ENCODE measurements around the gene CMTM3.

CMTM3 gene

DNA sequence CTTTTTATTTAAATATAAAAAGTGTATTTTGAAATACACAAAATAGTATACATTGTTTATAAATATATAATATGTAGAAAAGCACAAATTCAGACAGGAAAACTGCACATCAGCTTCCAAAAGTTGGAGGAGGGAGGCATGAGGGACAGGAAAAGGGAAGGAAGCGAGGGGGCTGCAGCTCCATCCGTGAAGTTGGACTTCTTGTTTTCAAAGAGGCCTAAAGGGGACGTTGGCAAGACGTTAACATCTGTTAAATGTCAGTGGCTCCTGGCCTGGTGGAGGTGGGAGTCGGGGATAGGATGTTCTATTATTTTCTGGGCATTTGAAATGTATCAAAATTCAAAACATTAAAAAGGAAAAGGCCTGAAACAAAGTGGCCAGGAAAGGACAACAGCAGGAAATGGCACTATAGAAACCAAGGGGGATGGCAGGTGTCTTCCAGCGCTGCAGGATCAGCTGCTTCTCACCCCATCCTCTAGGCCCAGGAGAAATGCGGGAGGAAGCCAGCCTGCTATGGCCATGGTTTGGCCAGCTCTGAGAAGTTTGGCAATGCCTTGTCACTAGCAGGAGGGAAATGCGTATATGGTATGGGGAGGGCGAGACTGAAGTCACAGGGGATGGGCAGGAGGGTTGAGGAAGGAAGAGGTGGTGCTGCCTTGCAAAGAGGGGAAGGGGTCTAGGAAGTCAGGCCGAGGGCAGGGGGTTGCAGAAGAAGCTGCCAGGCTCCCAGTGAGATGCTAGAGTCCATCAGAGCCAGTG is 18.8 kb upstream of the CMTM3 start:
- H3K4me3 ChIP-seq (ENCODE audit: low read depth, low read length) = no peak overlapping the region
- TF ChIP-seq, protein P1, sequence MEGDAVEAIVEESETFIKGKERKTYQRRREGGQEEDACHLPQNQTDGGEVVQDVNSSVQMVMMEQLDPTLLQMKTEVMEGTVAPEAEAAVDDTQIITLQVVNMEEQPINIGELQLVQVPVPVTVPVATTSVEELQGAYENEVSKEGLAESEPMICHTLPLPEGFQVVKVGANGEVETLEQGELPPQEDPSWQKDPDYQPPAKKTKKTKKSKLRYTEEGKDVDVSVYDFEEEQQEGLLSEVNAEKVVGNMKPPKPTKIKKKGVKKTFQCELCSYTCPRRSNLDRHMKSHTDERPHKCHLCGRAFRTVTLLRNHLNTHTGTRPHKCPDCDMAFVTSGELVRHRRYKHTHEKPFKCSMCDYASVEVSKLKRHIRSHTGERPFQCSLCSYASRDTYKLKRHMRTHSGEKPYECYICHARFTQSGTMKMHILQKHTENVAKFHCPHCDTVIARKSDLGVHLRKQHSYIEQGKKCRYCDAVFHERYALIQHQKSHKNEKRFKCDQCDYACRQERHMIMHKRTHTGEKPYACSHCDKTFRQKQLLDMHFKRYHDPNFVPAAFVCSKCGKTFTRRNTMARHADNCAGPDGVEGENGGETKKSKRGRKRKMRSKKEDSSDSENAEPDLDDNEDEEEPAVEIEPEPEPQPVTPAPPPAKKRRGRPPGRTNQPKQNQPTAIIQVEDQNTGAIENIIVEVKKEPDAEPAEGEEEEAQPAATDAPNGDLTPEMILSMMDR (IDR thresholded peaks at IDR 0.05; ENCODE audit: insufficient read depth, low read depth, low read length, missing control alignments) = no peak
- DNase-seq (ENCODE audit: low read depth) = no peak

DNA sequence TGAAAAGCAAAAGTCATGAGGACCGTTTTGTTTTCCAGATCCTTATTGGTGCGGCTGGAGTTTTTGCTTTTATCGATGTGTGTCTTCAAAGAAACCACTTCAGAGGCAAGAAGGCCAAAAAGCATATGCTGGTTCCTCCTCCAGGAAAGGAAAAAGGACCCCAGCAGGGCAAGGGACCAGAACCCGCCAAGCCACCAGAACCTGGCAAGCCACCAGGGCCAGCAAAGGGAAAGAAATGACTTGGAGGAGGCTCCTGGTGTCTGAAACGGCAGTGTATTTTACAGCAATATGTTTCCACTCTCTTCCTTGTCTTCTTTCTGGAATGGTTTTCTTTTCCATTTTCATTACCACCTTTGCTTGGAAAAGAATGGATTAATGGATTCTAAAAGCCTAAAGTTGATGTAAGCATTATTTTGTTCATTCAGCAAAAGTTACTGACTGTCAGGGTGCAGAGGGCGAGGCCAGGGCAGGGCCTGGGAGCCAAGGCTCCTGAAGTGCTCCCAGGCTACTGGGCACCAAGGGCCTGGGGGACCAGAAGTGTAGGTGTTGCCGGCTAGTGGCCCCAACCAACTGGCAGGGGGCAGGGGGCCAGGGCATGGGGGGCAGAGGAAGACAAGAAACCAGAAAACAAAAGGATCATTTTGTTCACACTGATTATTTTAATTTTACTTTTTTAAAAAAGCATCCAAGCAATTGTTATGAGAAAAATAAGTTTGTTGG is 16.5 kb upstream of the CMTM3 start:
- no peak for DNase-seq (ENCODE audit: low read depth)
- TF ChIP-seq, protein P1 (IDR thresholded peaks at IDR 0.05; ENCODE audit: insufficient read depth, low read depth, low read length, missing control alignments) = no peak
- H3K4me3 ChIP-seq (ENCODE audit: low read depth, low read length) = no peak overlapping the region

DNA sequence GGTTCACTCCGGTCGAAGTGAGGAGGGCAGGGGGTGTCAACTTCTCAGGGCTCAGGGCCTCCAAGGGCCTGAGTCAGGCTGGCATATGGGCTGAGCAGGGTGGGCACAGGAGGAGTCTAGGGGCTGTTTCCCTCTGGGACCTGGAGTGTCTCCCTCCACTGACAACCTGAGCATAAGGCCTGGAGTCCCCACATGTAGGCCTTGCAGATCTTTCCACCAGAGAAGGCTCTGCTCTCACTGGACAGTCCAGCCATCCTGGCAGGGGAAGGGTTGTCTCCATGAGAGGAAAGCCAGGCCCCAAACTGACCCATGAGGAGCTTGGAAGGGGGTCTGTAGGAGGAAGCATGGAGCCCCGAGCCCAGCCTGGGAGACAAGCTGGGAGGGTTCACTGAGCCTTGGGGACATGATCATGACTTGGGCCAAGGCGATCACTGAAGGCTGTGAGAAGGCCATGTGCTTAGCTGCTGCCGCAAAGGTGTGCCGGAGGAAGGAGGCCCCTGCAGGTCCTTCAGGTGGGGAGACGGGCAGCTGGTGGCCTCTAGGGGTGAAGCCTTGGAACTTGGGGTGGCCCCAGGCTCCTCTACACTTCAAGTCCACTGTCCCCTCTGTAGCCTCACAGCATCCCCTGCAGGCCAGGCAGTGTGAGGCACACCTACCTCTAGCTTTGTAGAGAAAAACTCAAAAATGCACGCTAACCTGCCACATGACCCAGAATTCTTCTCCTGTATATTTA is 15.4 kb upstream of the CMTM3 start:
- peak; percentile 73 for DNase-seq (ENCODE audit: low read depth)
- H3K4me3 ChIP-seq (ENCODE audit: low read depth, low read length) = no peak overlapping the region
- TF ChIP-seq, protein P1 (IDR thresholded peaks at IDR 0.05; ENCODE audit: insufficient read depth, low read depth, low read length, missing control alignments) = peak; percentile 77

DNA sequence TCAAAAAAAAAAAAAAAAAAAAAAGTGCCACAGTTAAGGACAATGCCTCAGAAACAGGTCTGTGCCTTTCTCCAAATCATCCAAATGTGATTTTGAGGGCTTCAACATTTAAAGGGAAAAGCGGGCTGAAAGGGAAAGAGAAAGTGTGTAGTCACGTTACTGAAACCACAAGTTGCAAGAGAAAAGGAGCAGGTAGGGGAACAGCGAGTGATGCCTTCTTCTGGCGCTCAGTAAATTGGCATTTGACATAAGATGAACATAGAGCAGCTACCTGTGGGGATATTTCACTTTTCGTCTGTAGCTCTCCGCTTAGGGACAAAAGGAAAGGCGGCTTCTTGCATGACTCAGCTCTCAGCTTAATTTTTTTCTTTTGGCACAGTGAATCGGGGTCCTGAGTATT is 14.2 kb upstream of the CMTM3 start:
- no peak overlapping the region for H3K4me3 ChIP-seq (ENCODE audit: low read depth, low read length)
- DNase-seq (ENCODE audit: low read depth) = peak; percentile 52
- TF ChIP-seq, protein P1 (IDR thresholded peaks at IDR 0.05; ENCODE audit: insufficient read depth, low read depth, low read length, missing control alignments) = no peak

DNA sequence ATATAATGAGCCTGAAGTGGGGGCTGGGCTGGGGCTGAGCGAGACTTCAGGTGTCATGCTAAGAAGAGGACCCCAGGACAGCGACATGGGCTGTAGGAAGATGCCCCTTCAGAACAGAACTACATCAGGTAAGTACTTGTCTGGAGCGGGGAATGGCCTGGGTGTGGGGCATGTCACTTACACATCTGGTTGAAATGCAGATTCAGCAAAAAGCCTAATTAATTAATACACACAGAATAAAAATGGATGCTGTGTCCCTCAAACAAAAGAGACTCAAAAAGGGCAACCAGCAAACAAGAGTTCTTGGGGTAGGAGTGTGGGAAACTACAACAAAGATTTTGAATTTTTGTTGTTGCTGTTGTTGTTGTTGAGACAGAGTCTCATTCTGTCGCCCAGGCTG is 13.5 kb upstream of the CMTM3 start:
- H3K4me3 ChIP-seq (ENCODE audit: low read depth, low read length) = no peak overlapping the region
- DNase-seq (ENCODE audit: low read depth) = no peak

DNA sequence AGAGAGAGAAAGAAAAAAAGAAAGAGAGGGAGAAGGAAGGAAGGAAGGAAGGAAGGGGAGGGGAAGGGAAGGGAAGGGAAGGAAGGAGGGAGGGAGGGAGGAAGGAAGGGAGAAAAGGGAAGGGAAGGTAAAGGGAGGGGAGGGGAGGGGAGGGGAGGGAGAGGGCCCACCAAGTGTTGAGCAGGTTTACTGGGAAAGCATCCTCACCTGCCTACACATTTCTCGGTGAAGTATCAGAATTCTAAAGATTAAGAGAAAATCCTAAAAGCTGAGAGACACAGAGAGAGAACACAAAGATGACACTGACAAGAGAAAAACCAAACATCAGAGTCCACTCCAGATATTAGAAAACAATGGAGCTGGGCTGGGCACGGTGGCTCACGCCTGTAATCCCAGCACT is 12.3 kb upstream of the CMTM3 start:
- TF ChIP-seq, protein P1 (IDR thresholded peaks at IDR 0.05; ENCODE audit: insufficient read depth, low read depth, low read length, missing control alignments) = no peak
- no peak for DNase-seq (ENCODE audit: low read depth)
- H3K4me3 ChIP-seq (ENCODE audit: low read depth, low read length) = no peak overlapping the region

More for the DNA sequence above, 13.5 kb upstream of the CMTM3 start:
- TF ChIP-seq, protein P1 (IDR thresholded peaks at IDR 0.05; ENCODE audit: insufficient read depth, low read depth, low read length, missing control alignments) = no peak
